Panc1 (cell line): Measurements from ENCODE around the gene BARD1. TPM values are rescaled to one million over a fixed set of nuclear protein-coding genes. Genes with fewer than 3 reads are reported as not detected.

Experiments used
- ATAC-seq: fragments of 200-7000 bp; cut with Tn5 transposase; 2 replicates; pipeline ENCODE4 v1.9.1; 2020; ENCODE audit warnings: mild to moderate bottlenecking, moderate library complexity
- BruUV-seq: library from RNA; stranded (reverse); fragments of 400-500 nt; replicated peaks from 2 replicates; lab custom pipeline; 2021; lab: Mats Ljungman, UMichigan
- CTCF ChIA-PET: fragments of 300-600 bp; sonication (Branson Sonifier 250); formaldehyde crosslinking; loops from one replicate; lab custom pipeline; 2022; ENCODE audit warnings: antibody characterized with exemption; lab: Charles Lee
- POLR2A ChIA-PET: fragments of 300-600 bp; sonication (Branson Sonifier 250); formaldehyde crosslinking; loops from one replicate; lab custom pipeline; 2022; ENCODE audit warnings: antibody characterized with exemption; lab: Charles Lee
- DNase-seq: peaks from one replicate; pipeline ENCODE4 v3.0.0-alpha.2; 2010; ENCODE audit warnings: low read depth, low spot score
- H3K27ac ChIP-seq: 2 replicates; pipeline ENCODE4 v1.5.1; 2011; ENCODE audit warnings: mild to moderate bottlenecking, low read length, inconsistent platforms
- H3K27me3 ChIP-seq: fragments of 200-500 bp; sonication (Bioruptor generic); 2 replicates; pipeline ENCODE4 v1.6.0; 2014; ENCODE audit warnings: low read length, inconsistent platforms; ENCODE audit not compliant: control insufficient read depth, insufficient read depth
- H3K36me3 ChIP-seq: fragments of 200-500 bp; sonication (Bioruptor generic); 2 replicates; pipeline ENCODE4 v1.5.1; 2014; ENCODE audit warnings: inconsistent platforms, mild to moderate bottlenecking, low read length, moderate library complexity; ENCODE audit not compliant: control insufficient read depth, insufficient read depth
- H3K4me1 ChIP-seq: 2 replicates; pipeline ENCODE4 v1.5.1; 2011; ENCODE audit warnings: inconsistent platforms, mild to moderate bottlenecking, low read length, moderate library complexity; ENCODE audit not compliant: control insufficient read depth, insufficient read depth
- H3K4me3 ChIP-seq, 2 experiments: 2 replicates each; pipeline ENCODE4 v1.5.1; 2011 to 2012; ENCODE audit warnings: low read depth in 2 of 2, low read length in 2 of 2, mild to moderate bottlenecking in 2 of 2, inconsistent platforms in 1 of 2, moderate library complexity in 1 of 2
- H3K9me3 ChIP-seq: fragments of 200-500 bp; sonication (Bioruptor generic); 2 replicates; pipeline ENCODE4 v1.5.1; 2014; ENCODE audit warnings: low read depth, mild to moderate bottlenecking, inconsistent platforms, low read length, moderate library complexity; ENCODE audit not compliant: control insufficient read depth, insufficient read depth
- CTCF ChIP-seq: fragments of 450-650 bp; IDR thresholded peaks from 2 replicates; pipeline ENCODE4 v1.5.1; 2017; ENCODE audit warnings: mild to moderate bottlenecking
- POLR2AphosphoS5 ChIP-seq: IDR thresholded peaks from 2 replicates; pipeline ENCODE4 v1.6.1; 2012; ENCODE audit warnings: mild to moderate bottlenecking, low read depth, low read length, moderate library complexity
- REST ChIP-seq, 2 experiments: IDR thresholded peaks; 2 replicates each; pipeline ENCODE4 v1.6.1; 2011 to 2012; ENCODE audit warnings: low read depth in 2 of 2, control low read depth in 1 of 2, low read length in 1 of 2, mild to moderate bottlenecking in 1 of 2, moderate library complexity in 1 of 2; ENCODE audit not compliant: insufficient read depth in 1 of 2
- SIN3A ChIP-seq: IDR thresholded peaks from 2 replicates; pipeline ENCODE4 v1.6.1; 2012; ENCODE audit warnings: low read depth, mild to moderate bottlenecking, low read length, moderate library complexity, borderline replicate concordance; ENCODE audit not compliant: insufficient read depth
- TCF7L2 ChIP-seq: IDR thresholded peaks from 2 replicates; pipeline ENCODE4 v1.6.1; 2011; ENCODE audit warnings: mild to moderate bottlenecking, low read depth, low read length, inconsistent platforms
- in situ Hi-C: cut with HindIII; loops from 2 replicates; pipeline ENCODE4 v1.10.0; 2016; ENCODE audit warnings: low sequenced_read_pairs, low pct_unique_long_range_greater_than_20kb
- intact Hi-C: fragments of 100-400 bp; cut with micrococcal nuclease; formaldehyde crosslinking; loops from one replicate; pipeline ENCODE4 v1.10.0; 2022; ENCODE audit not compliant: unreplicated experiment
- total RNA-seq: library from RNA; stranded (reverse); gene quantifications from one replicate; pipeline ENCODE4 v1.2.1, GENCODE V29; 2021; ENCODE audit not compliant: unreplicated experiment

BARD1 gene
- total RNA-seq, 1 experiment from 2014 or later, result 22.2 TPM

- no peak for DNase-seq
These were observed 33.5 kb downstream of the BARD1 start for GRCh38 chr2:214775971-214776370.

GRCh38 chr2:214774108-214774507 is 35.4 kb downstream of the BARD1 start:
- Histone ChIP-seq H3K27ac (no peak overlapping the region), H3K4me1 (no peaks in the 10 kb centered on the region), H3K9me3 (no peaks in the 10 kb centered on the region), H3K27me3 (no peaks in the 10 kb centered on the region), H3K4me3 (no peak overlapping the region), H3K36me3 (no peaks in the 10 kb centered on the region; the same call in 1 of the 2 replicates)
- ChIA-PET CTCF (no interaction called here), POLR2A (no interaction called here)
- ATAC-seq, result no peak
- intact Hi-C loops (no loop called here), in situ Hi-C loops (no loop called here)
- DNase-seq, result no peak
- no TSS peak for BruUV-seq
- TF ChIP-seq TCF7L2 (no peak), REST (IDR thresholded peaks at IDR 0.05; ENCODE audit: insufficient read depth in 1 of 2, low read depth in 2 of 2, low read length in 1 of 2) (no peak), CTCF (no peak), SIN3A (no peak), POLR2AphosphoS5 (no peak)

More at GRCh38 chr2:214775971-214776370, 33.5 kb downstream of the BARD1 start:
- Histone ChIP-seq H3K27me3 (no peaks in the 10 kb centered on the region), H3K9me3 (no peaks in the 10 kb centered on the region), H3K4me3 (no peak overlapping the region), H3K36me3 (peaks cover 5% of the 10 kb centered on the region; the same call in 1 of the 2 replicates), H3K27ac (no peak overlapping the region), H3K4me1 (no peaks in the 10 kb centered on the region)
- in situ Hi-C loops, result no loop called here
- TF ChIP-seq REST (IDR thresholded peaks at IDR 0.05; ENCODE audit: insufficient read depth in 1 of 2, low read depth in 2 of 2, low read length in 1 of 2) (no peak), CTCF (no peak), TCF7L2 (no peak), POLR2AphosphoS5 (no peak), SIN3A (no peak)
- ChIA-PET POLR2A (no interaction called here), CTCF (no interaction called here)
- no TSS peak for BruUV-seq
- ATAC-seq, result no peak
- intact Hi-C loops, result no loop called here
